Hypothalamus (tissue), 51 donors: ENCODE data around the gene TMEM212.
"Not testable (repeated sequence)": the region's sequence is repeated elsewhere in the genome, so short reads cannot be mapped to it uniquely, and the experiment has no call there.

Experiments used
- DNase-seq, 51 donors: peaks; one replicate each; lab custom pipeline; 2025; lab: John Stamatoyannopoulos, UW

The TMEM212 gene

DNA sequence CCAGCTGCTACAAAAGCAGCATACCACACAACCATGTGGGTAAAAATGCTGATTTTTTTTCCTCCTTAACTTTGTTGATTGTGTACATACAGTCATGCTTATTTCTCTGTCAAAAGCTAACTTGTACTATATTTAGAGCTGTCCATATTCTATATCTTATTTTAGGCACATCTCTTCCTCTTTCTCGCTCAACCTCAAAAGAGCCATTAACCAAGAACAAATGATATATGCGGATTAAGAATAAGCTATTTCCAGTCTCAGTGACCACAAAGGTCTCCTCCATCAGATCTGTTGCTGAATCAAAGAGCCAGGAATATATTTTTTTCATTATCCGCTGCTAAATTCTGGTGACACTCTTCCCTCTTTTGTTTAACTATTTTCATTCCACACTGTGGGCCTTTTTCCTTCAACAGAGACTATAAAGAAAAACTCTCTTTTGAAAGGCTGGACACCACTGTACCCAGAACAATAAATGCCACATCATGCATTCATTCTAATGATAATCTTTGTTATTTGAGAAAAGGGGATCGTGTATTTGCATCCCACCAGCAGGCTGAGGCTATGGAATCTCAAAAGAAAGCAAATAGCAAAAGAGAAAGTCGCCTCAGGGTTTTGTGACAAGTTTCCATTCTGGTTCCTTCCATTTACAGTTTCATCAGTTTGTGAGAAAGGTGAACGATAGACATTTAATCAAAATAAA is 8.0 kb downstream of the TMEM212 start:
- no peak for DNase-seq

DNA sequence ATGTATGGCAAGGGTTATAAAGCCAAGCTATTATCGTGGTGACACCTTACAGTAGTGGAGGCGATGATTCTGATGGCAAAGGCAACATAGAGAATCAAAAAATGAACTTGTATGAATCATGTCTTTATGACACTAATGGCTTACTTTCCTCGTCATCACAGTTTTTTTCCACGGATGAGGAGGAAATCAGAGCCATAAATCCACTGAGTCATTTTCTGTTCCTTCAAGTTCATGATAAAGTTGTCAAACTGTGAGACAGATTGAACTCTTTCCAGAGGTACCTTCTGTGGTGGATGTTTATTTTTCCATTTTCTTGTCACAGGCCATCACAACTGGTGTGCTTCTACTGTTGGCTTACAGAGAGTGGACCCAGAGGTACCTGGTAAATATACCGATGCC is 8.5 kb downstream of the TMEM212 start:
- DNase-seq = no peak

DNA sequence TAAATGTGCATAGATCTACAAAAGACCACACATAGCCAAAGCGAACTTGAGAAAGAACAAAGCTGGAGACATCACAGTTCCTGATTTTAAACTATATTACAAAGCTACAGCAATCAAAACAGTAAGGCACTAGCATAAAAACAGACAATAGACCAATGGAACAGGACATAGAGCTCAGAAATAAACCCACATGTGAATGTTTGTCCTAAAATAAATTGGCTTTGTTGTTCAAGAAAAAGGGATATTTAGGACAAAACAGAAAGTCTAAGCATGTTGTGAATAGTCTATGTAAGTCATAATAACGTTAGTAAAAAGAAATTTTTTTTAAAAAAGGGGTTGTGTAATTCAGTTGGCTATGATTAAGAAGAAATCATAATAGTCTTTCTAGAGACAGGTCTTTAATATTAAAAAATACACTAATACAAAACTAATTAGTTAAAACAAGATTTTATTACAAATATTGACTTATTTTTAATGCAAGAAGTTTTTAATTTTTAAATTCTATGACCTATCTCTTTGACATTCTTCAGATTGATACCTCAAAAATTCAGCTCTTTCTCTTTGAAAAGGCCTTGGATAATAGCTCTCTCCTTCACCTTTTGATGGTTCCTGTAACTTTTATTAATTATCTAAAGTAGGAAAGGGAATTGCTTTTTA is 11.6 kb downstream of the TMEM212 start:
- DNase-seq = no peak

DNA sequence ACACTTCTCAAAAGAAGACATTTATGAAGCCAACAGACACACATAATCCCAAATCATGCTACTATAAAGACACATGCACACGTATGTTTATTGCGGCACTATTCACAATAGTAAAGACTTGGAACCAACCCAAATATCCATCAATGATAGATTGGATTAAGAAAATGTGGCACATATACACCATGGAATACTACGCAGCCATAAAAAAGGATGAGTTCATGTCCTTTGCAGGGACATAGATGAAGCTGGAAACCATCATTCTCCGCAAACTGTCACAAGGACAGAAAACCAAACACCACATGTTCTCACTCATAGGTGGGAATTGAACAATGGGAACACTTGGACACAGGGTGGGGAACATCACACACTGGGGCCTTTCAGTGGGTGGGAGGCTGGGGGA is 15.6 kb downstream of the TMEM212 start:
- DNase-seq = not testable (repeated sequence)

DNA sequence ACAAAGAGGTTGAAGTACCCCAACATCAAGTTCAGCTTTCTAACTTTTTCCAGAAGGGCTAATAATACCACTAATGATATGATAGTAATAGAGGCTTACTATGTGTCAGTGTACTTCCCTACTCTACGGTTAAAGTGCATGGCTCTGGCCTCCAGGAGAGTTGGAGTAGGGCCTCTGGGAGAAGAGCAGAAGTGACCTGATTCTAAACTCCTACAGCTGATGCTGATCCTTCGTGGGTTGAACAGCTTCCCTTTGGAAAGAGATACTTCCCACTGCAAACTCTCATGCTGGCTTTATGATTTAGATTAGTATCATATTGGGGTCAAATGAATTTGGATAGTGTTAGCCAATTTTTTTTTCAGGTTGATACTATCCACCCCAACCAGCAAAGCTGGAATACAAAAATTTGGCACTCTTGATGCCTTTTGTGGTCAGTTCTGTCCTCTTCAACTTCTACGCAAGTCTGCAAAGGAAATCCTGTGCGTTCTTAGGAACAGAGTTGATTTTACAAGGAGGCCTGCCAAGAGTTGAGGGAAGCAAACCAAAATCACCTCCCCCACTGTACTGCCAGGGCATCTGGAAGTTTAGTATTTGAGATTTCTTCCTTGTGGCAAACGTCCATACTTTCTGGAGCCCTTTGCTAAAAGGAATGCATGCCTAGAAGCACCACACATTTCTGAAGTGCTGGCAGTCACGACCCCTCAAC is 17.8 kb downstream of the TMEM212 start:
- DNase-seq = no peak

DNA sequence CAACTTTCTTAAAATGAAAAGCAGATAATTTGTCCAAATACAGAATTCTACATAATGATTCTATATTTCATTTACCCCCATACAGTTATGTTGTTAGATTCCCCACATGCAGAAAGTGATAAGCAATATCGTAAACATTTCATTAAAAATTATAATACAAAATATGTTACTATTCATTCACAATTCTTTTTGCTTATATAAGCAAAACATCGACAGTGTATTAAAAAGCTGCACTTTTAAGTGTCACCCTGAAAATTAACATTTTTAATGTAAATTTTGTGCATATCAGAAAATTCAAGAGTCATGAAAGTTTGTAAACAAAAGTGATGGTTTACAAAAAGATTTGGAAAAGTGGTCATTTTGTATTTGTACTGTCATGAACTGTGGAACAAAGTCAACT is 19.2 kb downstream of the TMEM212 start:
- DNase-seq = no peak

- DNase-seq = no peak
Measured at GRCh38 chr3:171862993-171863521, 19.9 kb downstream of the TMEM212 start.

DNA sequence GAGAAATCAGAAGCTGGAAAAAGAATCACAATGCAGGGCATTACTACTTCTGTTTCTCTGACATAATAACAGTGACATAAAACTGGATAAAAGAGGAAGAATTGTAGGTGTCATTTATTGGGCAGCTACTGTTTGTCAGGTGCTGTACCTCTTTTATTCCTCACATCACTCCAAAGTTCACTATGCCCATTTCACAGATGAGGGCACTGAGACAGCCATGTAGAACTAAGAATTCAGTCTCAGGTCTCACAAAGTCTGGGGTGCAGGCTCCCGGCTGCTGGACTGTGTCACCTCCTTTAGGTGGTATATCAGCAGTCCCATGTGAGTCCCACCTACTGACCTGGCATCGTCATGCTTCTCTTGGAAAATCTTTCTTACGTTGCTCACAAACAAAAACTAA is 20.8 kb downstream of the TMEM212 start:
- no peak for DNase-seq

- DNase-seq = no peak
Measured at GRCh38 chr3:171865191-171865865, 22.2 kb downstream of the TMEM212 start.

- DNase-seq = no peak
Measured at GRCh38 chr3:171867981-171868380, 24.8 kb downstream of the TMEM212 start.

DNA sequence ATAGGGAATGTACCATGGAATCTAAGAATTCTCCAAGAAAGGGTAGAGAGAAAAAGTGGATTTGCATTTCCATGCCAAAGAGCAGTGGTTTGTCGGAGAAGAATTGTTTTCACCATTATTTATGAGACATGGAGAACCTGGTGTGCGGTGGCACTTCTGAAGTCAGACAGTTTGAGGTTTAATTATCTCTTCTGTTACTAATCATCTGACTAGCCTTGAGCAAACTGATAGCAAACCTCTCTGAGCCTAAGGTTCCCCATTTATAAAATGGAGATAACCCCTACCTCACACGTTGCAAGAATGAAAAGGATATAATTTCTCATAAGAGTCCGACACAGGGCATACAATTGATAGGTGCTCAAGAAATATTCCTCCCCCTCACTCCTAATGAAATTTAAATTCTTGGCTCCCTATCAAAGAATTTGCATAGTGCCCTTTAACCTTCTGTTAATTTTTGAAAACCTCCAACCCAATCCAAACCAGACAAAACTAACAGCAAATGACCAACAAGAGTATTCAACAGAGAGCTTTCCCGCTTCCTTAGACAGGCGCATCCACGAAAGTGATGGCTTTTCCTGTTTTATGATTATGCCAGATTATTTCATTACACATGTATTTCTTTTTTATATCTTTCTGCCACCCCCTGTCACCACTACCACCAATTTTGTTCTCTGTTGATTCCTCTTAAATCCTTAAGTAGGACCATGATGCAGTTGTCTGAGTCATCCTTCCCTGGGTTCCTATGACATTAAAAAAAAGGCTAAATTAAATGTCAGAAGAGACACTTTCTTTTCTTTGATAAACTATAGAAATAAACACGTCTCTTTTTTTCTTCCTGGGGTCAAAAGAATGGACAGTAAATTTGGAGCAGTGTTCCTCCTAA is 28.5 kb downstream of the TMEM212 start:
- no peak for DNase-seq

DNA sequence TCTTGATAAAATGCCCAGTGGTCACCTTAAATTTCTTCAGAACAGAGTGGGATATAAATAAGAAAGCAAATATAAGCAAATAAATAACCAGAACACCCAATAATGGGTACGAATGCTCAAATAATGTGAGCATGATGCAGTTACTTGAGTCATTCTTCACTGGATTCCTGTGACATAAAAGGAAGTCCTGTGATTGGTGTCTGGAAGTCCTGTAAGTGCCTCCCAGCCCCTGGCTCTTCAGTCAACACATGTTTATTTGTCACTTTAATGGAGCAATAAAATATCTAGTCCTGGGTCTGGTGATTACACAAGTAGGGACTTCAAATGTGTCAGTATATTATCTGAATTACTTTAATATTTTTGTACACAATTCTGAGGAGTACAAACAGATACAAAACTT is 30.4 kb downstream of the TMEM212 start:
- no peak for DNase-seq

DNA sequence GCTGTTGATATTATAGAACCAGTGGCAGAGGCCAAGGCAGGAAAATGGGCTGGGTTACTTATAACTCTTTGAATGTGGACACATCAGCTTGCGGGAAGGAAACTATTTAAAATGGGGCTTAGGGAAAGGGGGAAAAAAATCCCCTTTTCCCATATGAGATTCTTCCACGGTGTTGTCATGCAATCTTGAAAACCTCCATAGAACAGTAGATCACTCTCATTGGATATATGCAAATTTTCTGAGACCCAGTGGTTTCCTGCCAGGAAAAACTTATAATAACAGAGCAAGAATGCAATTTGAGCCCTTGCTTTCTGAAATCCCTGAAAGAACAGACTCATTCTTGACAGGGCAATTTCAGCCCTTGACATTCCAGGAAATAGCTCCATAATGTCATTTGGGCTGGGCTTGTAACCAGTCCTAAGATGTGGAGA is 31.1 kb downstream of the TMEM212 start:
- no peak for DNase-seq

GRCh38 chr3:171874879-171875278 is 31.7 kb downstream of the TMEM212 start:
- no peak for DNase-seq

GRCh38 chr3:171875923-171876412 is 32.8 kb downstream of the TMEM212 start:
- DNase-seq = no peak

GRCh38 chr3:171876680-171877147 is 33.6 kb downstream of the TMEM212 start:
- DNase-seq = no peak

GRCh38 chr3:171878461-171879225 is 35.5 kb downstream of the TMEM212 start:
- no peak for DNase-seq

DNA sequence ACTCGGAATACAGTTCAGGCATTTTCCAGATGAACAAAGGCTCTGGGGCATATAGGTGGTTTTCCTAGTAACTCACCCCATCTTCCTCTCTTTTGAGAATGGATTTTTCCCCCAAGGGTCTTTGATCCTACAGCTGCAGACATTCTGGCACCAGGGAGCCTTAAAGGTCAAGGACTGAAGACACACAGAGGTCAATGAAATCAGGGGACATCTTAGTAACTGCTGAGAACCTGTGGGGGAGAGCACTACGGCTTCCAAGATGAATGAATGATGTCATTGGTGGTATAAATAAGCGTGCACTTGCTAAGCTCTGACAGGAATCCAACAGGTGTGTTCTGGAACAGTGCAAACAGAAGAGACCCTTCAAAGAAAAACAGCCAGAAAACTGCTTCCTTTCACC is 36.3 kb downstream of the TMEM212 start:
- no peak for DNase-seq
